Liver (tissue), 9 donors: ENCODE data around the gene CD59. TPM values are rescaled to one million over a fixed set of nuclear protein-coding genes. Genes with fewer than 3 reads are reported as not detected.

ENCODE experiments used
- DNase-seq: peaks from one replicate; pipeline ENCODE4 v3.0.0-alpha.2; 2017; ENCODE audit warnings: low spot score
- H3K27ac ChIP-seq, 2 donors: one replicate each; pipeline ENCODE4 v1.7.0; 2013; ENCODE audit warnings: inconsistent platforms in 2 of 2, low read length in 2 of 2, control low read depth in 1 of 2, low read depth in 1 of 2, mild to moderate bottlenecking in 1 of 2
- H3K27me3 ChIP-seq, 4 donors: one replicate each; pipeline versions ENCODE4 v1.6.1 to v1.7.0; 2013; ENCODE audit warnings: low read length in 3 of 4, inconsistent platforms in 1 of 4, mild to moderate bottlenecking in 1 of 4, moderate library complexity in 1 of 4; ENCODE audit not compliant: control insufficient read depth in 4 of 4, insufficient read depth in 4 of 4
- H3K36me3 ChIP-seq, 4 donors: one replicate each; pipeline versions ENCODE4 v1.6.1 to v1.7.0; 2013; ENCODE audit warnings: low read length in 3 of 4, mild to moderate bottlenecking in 3 of 4, low read depth in 1 of 4, moderate library complexity in 1 of 4; ENCODE audit not compliant: control insufficient read depth in 4 of 4, insufficient read depth in 3 of 4
- H3K4me1 ChIP-seq, 4 donors: one replicate each; pipeline versions ENCODE4 v1.6.1 to v1.7.0; 2013; ENCODE audit warnings: low read length in 3 of 4, mild to moderate bottlenecking in 3 of 4, moderate library complexity in 1 of 4; ENCODE audit not compliant: control insufficient read depth in 4 of 4, insufficient read depth in 4 of 4
- H3K4me3 ChIP-seq, 3 donors: one replicate each; pipeline versions ENCODE4 v1.6.1 to v1.7.0; 2013; ENCODE audit warnings: low read length in 3 of 3, control low read depth in 1 of 3, low read depth in 1 of 3, mild to moderate bottlenecking in 1 of 3
- H3K9ac ChIP-seq, 2 donors: one replicate each; pipeline ENCODE4 v1.7.0; 2013; ENCODE audit warnings: low read length in 2 of 2, mild to moderate bottlenecking in 2 of 2, moderate library complexity in 2 of 2, control low read depth in 1 of 2, low read depth in 1 of 2
- H3K9me3 ChIP-seq, 4 donors: one replicate each; pipeline versions ENCODE4 v1.6.1 to v1.7.0; 2013; ENCODE audit warnings: low read length in 3 of 4; ENCODE audit not compliant: control insufficient read depth in 4 of 4
- ATF3 ChIP-seq: IDR thresholded peaks from 2 replicates; pipeline ENCODE4 v1.6.1; 2016; ENCODE audit warnings: antibody characterized with exemption
- CTCF ChIP-seq: fragments of 150-350 bp; IDR thresholded peaks from 2 replicates; pipeline ENCODE4 v1.5.1; 2017; ENCODE audit warnings: improper control_type of control experiment, low read depth, low read length; ENCODE audit not compliant: missing input control
- EGR1 ChIP-seq, 2 donors: IDR thresholded peaks; 2 replicates each; pipeline ENCODE4 v1.6.1; 2016 to 2018; ENCODE audit warnings: antibody characterized with exemption in 2 of 2, low read depth in 2 of 2
- FOXA1 ChIP-seq: IDR thresholded peaks from 2 replicates; pipeline ENCODE4 v1.6.1; 2016; ENCODE audit warnings: antibody characterized with exemption
- FOXA2 ChIP-seq: IDR thresholded peaks from 2 replicates; pipeline ENCODE4 v1.6.1; 2016; ENCODE audit warnings: antibody characterized with exemption
- GABPA ChIP-seq, 2 donors: IDR thresholded peaks in 1 of 2; conservative IDR thresholded peaks in 1 of 2; 2 replicates each; pipeline ENCODE4 v1.6.1; 2016; ENCODE audit warnings: antibody characterized with exemption in 2 of 2, mild to moderate bottlenecking in 1 of 2, moderate library complexity in 1 of 2
- HNF4A ChIP-seq, 2 donors: conservative IDR thresholded peaks; 2 replicates each; pipeline ENCODE4 v1.6.1; 2016; ENCODE audit warnings: antibody characterized with exemption in 2 of 2, mild to moderate bottlenecking in 2 of 2
- HNF4G ChIP-seq: IDR thresholded peaks from 2 replicates; pipeline ENCODE4 v1.6.1; 2016; ENCODE audit warnings: antibody characterized with exemption
- JUND ChIP-seq, 2 donors: IDR thresholded peaks; 2 replicates each; pipeline ENCODE4 v1.6.1; 2016; ENCODE audit warnings: antibody characterized with exemption in 2 of 2
- MAX ChIP-seq: IDR thresholded peaks from 2 replicates; pipeline ENCODE4 v1.6.1; 2016; ENCODE audit warnings: antibody characterized with exemption
- NR2F2 ChIP-seq: IDR thresholded peaks from 2 replicates; pipeline ENCODE4 v1.6.1; 2016; ENCODE audit warnings: antibody characterized with exemption
- RAD21 ChIP-seq, 2 donors: IDR thresholded peaks; 2 replicates each; pipeline ENCODE4 v1.6.1; 2016; ENCODE audit warnings: antibody characterized with exemption in 2 of 2, mild to moderate bottlenecking in 2 of 2
- REST ChIP-seq: IDR thresholded peaks from 2 replicates; pipeline ENCODE4 v1.6.1; 2016; ENCODE audit warnings: antibody characterized with exemption, mild to moderate bottlenecking
- RXRA ChIP-seq, 2 donors: IDR thresholded peaks; 2 replicates each; pipeline ENCODE4 v1.6.1; 2017 to 2018; ENCODE audit warnings: antibody characterized with exemption in 2 of 2, mild to moderate bottlenecking in 1 of 2
- SP1 ChIP-seq: IDR thresholded peaks from 2 replicates; pipeline ENCODE4 v1.6.1; 2018; ENCODE audit warnings: antibody characterized with exemption, mild to moderate bottlenecking
- TAF1 ChIP-seq: conservative IDR thresholded peaks from 2 replicates; pipeline ENCODE4 v1.6.1; 2016; ENCODE audit warnings: antibody characterized with exemption, mild to moderate bottlenecking
- YY1 ChIP-seq: IDR thresholded peaks from 2 replicates; pipeline ENCODE4 v1.6.1; 2016; ENCODE audit warnings: antibody characterized with exemption, mild to moderate bottlenecking
- ZBTB33 ChIP-seq: IDR thresholded peaks from 2 replicates; pipeline ENCODE4 v1.6.1; 2016; ENCODE audit warnings: antibody characterized with exemption
- WGBS: extraction: QIAGEN DNeasy Blood & Tissue Kit; methylation state at CpG from one replicate; pipeline ENCODE4 v1.1.7; 2013; 5-methylcytosine and 5-hydroxymethylcytosine counted together
- polyA plus RNA-seq, 2 donors: library from polyadenylated mRNA; stranded (reverse) in 1 of 2; unstranded in 1 of 2; fragments of 200-250 nt in 1 of 2; fragments of >200 nt in 1 of 2; fragmentation: Nextera tagmentation in 1 of 2; extraction: Ambion mirVana in 1 of 2; gene quantifications; one replicate each; pipeline versions ENCODE4 v1.2.1 to v1.2.3, GENCODE V29; 2013 to 2015
- total RNA-seq, 2 donors: library from RNA; depleted of rRNA; stranded (reverse); fragments of >200 nt; gene quantifications; one replicate each; pipeline ENCODE4 v1.2.3, GENCODE V29; 2014
- donor health status: healthy.
- donor health status: healthy.
- donor health status: healthy.
- donor health status: healthy.
- donor health status: healthy.

Gene CD59
- total and polyA plus RNA-seq, 4 donors, result 74.2 to 181 (median 130) TPM

- Histone ChIP-seq H3K27me3 (no peaks in the 10 kb centered on the region), H3K4me3 (no peak overlapping the region), H3K4me1 (peaks cover 4 to 14% (median 12%) of the 10 kb centered on the region in 4 donors), H3K9ac (no peak overlapping the region), H3K27ac (no peak overlapping the region), H3K36me3 (peaks cover 4 to 22% (median 16%) of the 10 kb centered on the region in 4 donors), H3K9me3 (no peaks in the 10 kb centered on the region)
- 91% methylated on average over 1 of the region's 1 CpG for WGBS
- DNase-seq, result no peak
- no peak for TF ChIP-seq GABPA (IDR thresholded peaks at IDR 0.05 in 1 of 2, conservative IDR thresholded peaks at IDR 0.05 in 1 of 2)
- no peak for TF ChIP-seq SP1
- TF ChIP-seq ZBTB33, result no peak
- no peak for TF ChIP-seq REST
- no peak for TF ChIP-seq CTCF
- no peak for TF ChIP-seq YY1
- no peak for TF ChIP-seq HNF4G
- TF ChIP-seq RXRA (IDR thresholded peaks at IDR 0.05), result no peak
- no peak for TF ChIP-seq TAF1
- no peak for TF ChIP-seq JUND (IDR thresholded peaks at IDR 0.05)
- TF ChIP-seq NR2F2, result no peak
- no peak for TF ChIP-seq EGR1 (IDR thresholded peaks at IDR 0.05; ENCODE audit: low read depth in 2 of 2)
- TF ChIP-seq FOXA2, result no peak
- TF ChIP-seq HNF4A (conservative IDR thresholded peaks at IDR 0.05), result no peak
- no peak for TF ChIP-seq FOXA1
- no peak for TF ChIP-seq RAD21 (IDR thresholded peaks at IDR 0.05)
- no peak for TF ChIP-seq MAX
- no peak for TF ChIP-seq ATF3
Observed at GRCh38 chr11:33708985-33709384, 27.2 kb downstream of the CD59 start.
